Measurements from ENCODE around the gene SNAP29.
"Not testable (repeated sequence)": the region's sequence is repeated elsewhere in the genome, so short reads cannot be mapped to it uniquely, and the experiment has no call there.

The SNAP29 gene

GRCh38 chr22:20836987-20837823 is 21.6 kb upstream of the SNAP29 start:
- DNase-seq (ENCODE audit: low read depth), result no peak
- H3K4me3 ChIP-seq (ENCODE audit: low read length), result no peak overlapping the region
- TF ChIP-seq CTCF (IDR thresholded peaks at IDR 0.05; ENCODE audit: insufficient read depth, low read depth, low read length, missing control alignments), result no peak

- not testable (repeated sequence) for DNase-seq (ENCODE audit: low read depth); H3K4me3 ChIP-seq (ENCODE audit: low read length)
Measured at GRCh38 chr22:20839354-20839753, 19.5 kb upstream of the SNAP29 start.

GRCh38 chr22:20839837-20840645 is 18.8 kb upstream of the SNAP29 start:
- no peak for DNase-seq (ENCODE audit: low read depth)
- no peak for TF ChIP-seq CTCF (IDR thresholded peaks at IDR 0.05; ENCODE audit: insufficient read depth, low read depth, low read length, missing control alignments)
- H3K4me3 ChIP-seq (ENCODE audit: low read length), result no peak overlapping the region

- no peak for TF ChIP-seq CTCF (IDR thresholded peaks at IDR 0.05; ENCODE audit: insufficient read depth, low read depth, low read length, missing control alignments)
- H3K4me3 ChIP-seq (ENCODE audit: low read length), result no peak overlapping the region
- no peak for DNase-seq (ENCODE audit: low read depth)
Measured at GRCh38 chr22:20840646-20841371, 18.0 kb upstream of the SNAP29 start.

- no peak overlapping the region for H3K4me3 ChIP-seq (ENCODE audit: low read length)
- no peak for TF ChIP-seq CTCF (IDR thresholded peaks at IDR 0.05; ENCODE audit: insufficient read depth, low read depth, low read length, missing control alignments)
- peak; percentile 71 for DNase-seq (ENCODE audit: low read depth)
Measured at GRCh38 chr22:20843501-20843900, 15.3 kb upstream of the SNAP29 start.

GRCh38 chr22:20844055-20845037 is 14.5 kb upstream of the SNAP29 start:
- no peak for TF ChIP-seq CTCF (IDR thresholded peaks at IDR 0.05; ENCODE audit: insufficient read depth, low read depth, low read length, missing control alignments)
- H3K4me3 ChIP-seq (ENCODE audit: low read length), result no peak overlapping the region
- no peak for DNase-seq (ENCODE audit: low read depth)
